ENCODE results near the gene VPS26C. TPM values are rescaled to one million over a fixed set of nuclear protein-coding genes. Genes with fewer than 3 reads are reported as not detected.
A peak's percentile ranks its signal among the peaks of the same experiment; 100 is the strongest.

Gene VPS26C
- total and polyA plus RNA-seq, 9 of the 15 experiments (the other 6 are each of a cell fraction or from before 2014, with no cell fraction given): 32.8 to 48.7 (median 42.1) TPM

DNA sequence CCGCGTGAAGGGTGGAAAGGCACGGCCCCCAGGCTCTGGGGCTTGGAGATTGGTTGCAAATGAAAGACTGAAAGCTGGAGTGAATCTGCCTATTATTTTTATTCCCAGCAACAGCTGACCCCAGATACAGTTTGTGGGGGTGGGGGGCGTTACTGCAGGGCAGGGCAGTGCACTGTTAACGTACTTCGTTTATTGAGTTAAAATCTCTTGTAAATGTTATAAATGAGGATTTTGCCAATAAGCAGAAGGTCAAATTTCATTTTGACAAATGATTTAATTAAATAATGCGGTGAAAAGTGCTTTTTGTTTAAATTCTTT, 1.0 kb upstream of the VPS26C start:
- Histone ChIP-seq H3K27me3 (ENCODE audit: control insufficient read depth in 2 of 2, insufficient read depth in 2 of 2, low read length in 2 of 2) (no peaks in the 10 kb centered on the region), H3K9ac (ENCODE audit: insufficient read depth in 1 of 2, low read depth in 2 of 2, low read length in 2 of 2) (peak overlapping the region; percentile 91 to 98), H4K20me1 (replicated peaks; ENCODE audit: control insufficient read depth, insufficient read depth, low read length) (no peaks in the 10 kb centered on the region), H3K9me1 (ENCODE audit: control insufficient read depth, insufficient read depth, low read length) (no peaks in the 10 kb centered on the region), H3K4me3 (peak overlapping the region; percentile 71), H3K9me3 (replicated peaks; ENCODE audit: control insufficient read depth, insufficient read depth, low read depth, low read length) (0 out of 2 replicates have a peak, but pooled peaks cover 1% of the 10 kb centered on the region), H3K79me2 (ENCODE audit: control insufficient read depth, insufficient read depth, low read length) (peaks cover 50% of the 10 kb centered on the region), H3K4me1 (replicated peaks in 1 of 2; ENCODE audit: control insufficient read depth in 2 of 2, insufficient read depth in 2 of 2, low read length in 2 of 2) (peaks cover 26 to 31% of the 10 kb centered on the region in 2 experiments; a peak in 4 of 5 replicates), H3K27ac (ENCODE audit: extremely low read depth, low read depth, low read length) (peak overlapping the region; percentile 99), H2AFZ (ENCODE audit: low read depth, low read length) (peak overlapping the region; percentile 98), H3K4me2 (ENCODE audit: insufficient read depth, low read length) (peak overlapping the region; percentile 89), H3K36me3 (ENCODE audit: control insufficient read depth, insufficient read depth, low read length) (0 out of 3 replicates have a peak, but pooled peaks cover 7% of the 10 kb centered on the region)
- in situ Hi-C loops (cut with MboI): no loop called here
- no TSS peak for BruUV-seq (replicated peaks)
- no peak for ATAC-seq
- ChIA-PET CTCF (ENCODE audit: low intra/inter-chr PET ratio) (no interaction called here), POLR2A (interaction anchor here (0.6 to 2.3 kb wide), 9 partner anchors 9 to 1407 kb away, joined by 3 to 17 read pairs (median 5); no protein-coding TSS in a partner anchor)
- no peak for FAIRE-seq
- 0% methylated on average over 7 of the region's 7 CpGs for WGBS (ENCODE audit: insufficient coverage, low coverage, missing lambda C conversion rate)
- no peak for DNase-seq (ENCODE audit: extremely low read depth in 1 of 4, low spot score in 3 of 4)
- intact Hi-C loops (cut with micrococcal nuclease): loop anchor here (5.0 kb wide), 2 partner anchors 194 to 306 kb away; no protein-coding TSS in a partner anchor
- TF ChIP-seq DACH1 (IDR thresholded peaks at IDR 0.05; ENCODE audit: partially characterized antibody) (peak; percentile 5), MTA1 (IDR thresholded peaks at IDR 0.05; ENCODE audit: borderline replicate concordance) (no peak), NFRKB (IDR thresholded peaks at IDR 0.05; ENCODE audit: low read depth) (peak; percentile 44; the same call in 1 of the 2 replicates), EGR1 (conservative IDR thresholded peaks at IDR 0.05) (peak; percentile 79), MXI1 (IDR thresholded peaks at IDR 0.05; ENCODE audit: low read depth, low read length) (0 out of 2 replicates have a peak, but pooled peaks have one; percentile 3), L3MBTL2 (IDR thresholded peaks at IDR 0.05) (peak; percentile 91; the same call in 1 of the 2 replicates), ZFX (CRISPR knock-in tag; IDR thresholded peaks at IDR 0.05) (peak; percentile 1; the same call in 1 of the 2 replicates), ZNF79 (CRISPR knock-in tag; IDR thresholded peaks at IDR 0.05; ENCODE audit: low read depth) (0 out of 2 replicates have a peak, but pooled peaks have one; percentile 18), GATAD2A (IDR thresholded peaks at IDR 0.05) (no peak), NUFIP1 (IDR thresholded peaks at IDR 0.05; ENCODE audit: partially characterized antibody) (no peak)
- TF ChIP-seq, protein P1, sequence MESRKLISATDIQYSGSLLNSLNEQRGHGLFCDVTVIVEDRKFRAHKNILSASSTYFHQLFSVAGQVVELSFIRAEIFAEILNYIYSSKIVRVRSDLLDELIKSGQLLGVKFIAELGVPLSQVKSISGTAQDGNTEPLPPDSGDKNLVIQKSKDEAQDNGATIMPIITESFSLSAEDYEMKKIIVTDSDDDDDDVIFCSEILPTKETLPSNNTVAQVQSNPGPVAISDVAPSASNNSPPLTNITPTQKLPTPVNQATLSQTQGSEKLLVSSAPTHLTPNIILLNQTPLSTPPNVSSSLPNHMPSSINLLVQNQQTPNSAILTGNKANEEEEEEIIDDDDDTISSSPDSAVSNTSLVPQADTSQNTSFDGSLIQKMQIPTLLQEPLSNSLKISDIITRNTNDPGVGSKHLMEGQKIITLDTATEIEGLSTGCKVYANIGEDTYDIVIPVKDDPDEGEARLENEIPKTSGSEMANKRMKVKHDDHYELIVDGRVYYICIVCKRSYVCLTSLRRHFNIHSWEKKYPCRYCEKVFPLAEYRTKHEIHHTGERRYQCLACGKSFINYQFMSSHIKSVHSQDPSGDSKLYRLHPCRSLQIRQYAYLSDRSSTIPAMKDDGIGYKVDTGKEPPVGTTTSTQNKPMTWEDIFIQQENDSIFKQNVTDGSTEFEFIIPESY (CRISPR knock-in tag; IDR thresholded peaks at IDR 0.05): no peak
- TF ChIP-seq, protein P2, sequence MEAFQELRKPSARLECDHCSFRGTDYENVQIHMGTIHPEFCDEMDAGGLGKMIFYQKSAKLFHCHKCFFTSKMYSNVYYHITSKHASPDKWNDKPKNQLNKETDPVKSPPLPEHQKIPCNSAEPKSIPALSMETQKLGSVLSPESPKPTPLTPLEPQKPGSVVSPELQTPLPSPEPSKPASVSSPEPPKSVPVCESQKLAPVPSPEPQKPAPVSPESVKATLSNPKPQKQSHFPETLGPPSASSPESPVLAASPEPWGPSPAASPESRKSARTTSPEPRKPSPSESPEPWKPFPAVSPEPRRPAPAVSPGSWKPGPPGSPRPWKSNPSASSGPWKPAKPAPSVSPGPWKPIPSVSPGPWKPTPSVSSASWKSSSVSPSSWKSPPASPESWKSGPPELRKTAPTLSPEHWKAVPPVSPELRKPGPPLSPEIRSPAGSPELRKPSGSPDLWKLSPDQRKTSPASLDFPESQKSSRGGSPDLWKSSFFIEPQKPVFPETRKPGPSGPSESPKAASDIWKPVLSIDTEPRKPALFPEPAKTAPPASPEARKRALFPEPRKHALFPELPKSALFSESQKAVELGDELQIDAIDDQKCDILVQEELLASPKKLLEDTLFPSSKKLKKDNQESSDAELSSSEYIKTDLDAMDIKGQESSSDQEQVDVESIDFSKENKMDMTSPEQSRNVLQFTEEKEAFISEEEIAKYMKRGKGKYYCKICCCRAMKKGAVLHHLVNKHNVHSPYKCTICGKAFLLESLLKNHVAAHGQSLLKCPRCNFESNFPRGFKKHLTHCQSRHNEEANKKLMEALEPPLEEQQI (IDR thresholded peaks at IDR 0.05): 0 out of 2 replicates have a peak, but pooled peaks have one; percentile 25
- TF ChIP-seq, protein P3, sequence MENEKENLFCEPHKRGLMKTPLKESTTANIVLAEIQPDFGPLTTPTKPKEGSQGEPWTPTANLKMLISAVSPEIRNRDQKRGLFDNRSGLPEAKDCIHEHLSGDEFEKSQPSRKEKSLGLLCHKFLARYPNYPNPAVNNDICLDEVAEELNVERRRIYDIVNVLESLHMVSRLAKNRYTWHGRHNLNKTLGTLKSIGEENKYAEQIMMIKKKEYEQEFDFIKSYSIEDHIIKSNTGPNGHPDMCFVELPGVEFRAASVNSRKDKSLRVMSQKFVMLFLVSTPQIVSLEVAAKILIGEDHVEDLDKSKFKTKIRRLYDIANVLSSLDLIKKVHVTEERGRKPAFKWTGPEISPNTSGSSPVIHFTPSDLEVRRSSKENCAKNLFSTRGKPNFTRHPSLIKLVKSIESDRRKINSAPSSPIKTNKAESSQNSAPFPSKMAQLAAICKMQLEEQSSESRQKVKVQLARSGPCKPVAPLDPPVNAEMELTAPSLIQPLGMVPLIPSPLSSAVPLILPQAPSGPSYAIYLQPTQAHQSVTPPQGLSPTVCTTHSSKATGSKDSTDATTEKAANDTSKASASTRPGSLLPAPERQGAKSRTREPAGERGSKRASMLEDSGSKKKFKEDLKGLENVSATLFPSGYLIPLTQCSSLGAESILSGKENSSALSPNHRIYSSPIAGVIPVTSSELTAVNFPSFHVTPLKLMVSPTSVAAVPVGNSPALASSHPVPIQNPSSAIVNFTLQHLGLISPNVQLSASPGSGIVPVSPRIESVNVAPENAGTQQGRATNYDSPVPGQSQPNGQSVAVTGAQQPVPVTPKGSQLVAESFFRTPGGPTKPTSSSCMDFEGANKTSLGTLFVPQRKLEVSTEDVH (IDR thresholded peaks at IDR 0.05; ENCODE audit: low read depth, partially characterized antibody): no peak

All from K562 (cell line).